IMR-90 (cell line): ENCODE data around the gene ATG10. TPM values are rescaled to one million over a fixed set of nuclear protein-coding genes. Genes with fewer than 3 reads are reported as not detected.

Experiments used
- ATAC-seq: fragments of 200-7000 bp; cut with Tn5 transposase; 2 replicates; pipeline ENCODE4 v1.9.1; 2020; ENCODE audit warnings: low read depth, mild to moderate bottlenecking, moderate library complexity
- BruUV-seq: library from RNA; stranded (reverse); fragments of 400-500 nt; replicated peaks from 2 replicates; lab custom pipeline; 2021; lab: Mats Ljungman, UMichigan
- CTCF ChIA-PET: fragments of 300-600 bp; formaldehyde crosslinking; extraction: SDS; loops from one replicate; lab custom pipeline; 2021; ENCODE audit warnings: antibody characterized with exemption; lab: Yijun Ruan, JAX
- POLR2A ChIA-PET: fragments of 300-600 bp; sonication (Branson Sonifier 250); formaldehyde crosslinking; loops from one replicate; lab custom pipeline; 2022; ENCODE audit warnings: antibody characterized with exemption; ENCODE audit not compliant: unreplicated experiment; lab: Charles Lee
- DNase-seq: peaks from one replicate; pipeline ENCODE4 v3.0.0; 2013
- H2AFZ ChIP-seq: replicated peaks from 2 replicates; pipeline ENCODE3; 2013; ENCODE audit warnings: low read length, mild to moderate bottlenecking; ENCODE audit not compliant: poor library complexity
- H2AK5ac ChIP-seq: 2 replicates; pipeline ENCODE4 v1.6.1; 2013; ENCODE audit warnings: low read depth, low read length, inconsistent platforms
- H2AK9ac ChIP-seq: replicated peaks from 2 replicates; pipeline ENCODE3; 2013; ENCODE audit warnings: mild to moderate bottlenecking, low read depth, low read length, moderate library complexity; ENCODE audit not compliant: poor library complexity
- H2BK120ac ChIP-seq: 2 replicates; pipeline ENCODE4 v1.6.1; 2013; ENCODE audit warnings: low read depth, low read length, inconsistent platforms
- H2BK15ac ChIP-seq: 3 replicates; pipeline ENCODE4 v1.6.1; 2013; ENCODE audit warnings: low read depth, low read length, inconsistent platforms
- H2BK20ac ChIP-seq: 2 replicates; pipeline ENCODE4 v1.6.1; 2013; ENCODE audit warnings: low read depth, mild to moderate bottlenecking, inconsistent platforms, low read length, moderate library complexity
- H2BK5ac ChIP-seq: 2 replicates; pipeline ENCODE4 v1.6.1; 2013; ENCODE audit warnings: mild to moderate bottlenecking, low read depth, low read length, inconsistent platforms; ENCODE audit not compliant: poor library complexity, severe bottlenecking
- H3K14ac ChIP-seq: replicated peaks from 2 replicates; pipeline ENCODE4 v1.6.1; 2013; ENCODE audit warnings: low read depth, low read length, inconsistent platforms
- H3K18ac ChIP-seq: 2 replicates; pipeline ENCODE4 v1.6.1; 2013; ENCODE audit warnings: low read depth, low read length, control low read depth
- H3K23ac ChIP-seq: 2 replicates; pipeline ENCODE4 v1.6.1; 2013; ENCODE audit warnings: low read depth, low read length, inconsistent platforms
- H3K27ac ChIP-seq: 2 replicates; pipeline ENCODE4 v1.5.1; 2013; ENCODE audit warnings: mild to moderate bottlenecking, control low read depth, low read length; ENCODE audit not compliant: insufficient read depth
- H3K27me3 ChIP-seq: 2 replicates; pipeline ENCODE4 v1.6.1; 2013; ENCODE audit warnings: low read length; ENCODE audit not compliant: control insufficient read depth, insufficient read depth
- H3K36me3 ChIP-seq: 2 replicates; pipeline ENCODE4 v1.6.1; 2013; ENCODE audit warnings: low read length, mixed read lengths; ENCODE audit not compliant: control insufficient read depth, insufficient read depth
- H3K4ac ChIP-seq: 2 replicates; pipeline ENCODE4 v1.6.1; 2013; ENCODE audit warnings: low read depth, low read length, inconsistent platforms
- H3K4me1 ChIP-seq: 2 replicates; pipeline ENCODE4 v1.6.1; 2013; ENCODE audit warnings: low read length, mixed read lengths; ENCODE audit not compliant: control insufficient read depth, insufficient read depth
- H3K4me2 ChIP-seq: 2 replicates; pipeline ENCODE4 v1.6.1; 2013; ENCODE audit warnings: low read depth, mild to moderate bottlenecking, control low read depth, low read length, moderate library complexity
- H3K4me3 ChIP-seq: 2 replicates; pipeline ENCODE4 v1.5.1; 2013; ENCODE audit warnings: low read depth, mild to moderate bottlenecking, control low read depth, low read length, moderate library complexity; ENCODE audit not compliant: insufficient read depth
- H3K56ac ChIP-seq: 2 replicates; pipeline ENCODE4 v1.6.1; 2013; ENCODE audit warnings: low read length, inconsistent platforms; ENCODE audit not compliant: insufficient read depth; ENCODE audit errors: extremely low read depth
- H3K79me1 ChIP-seq, 2 experiments: 2 replicates each; pipeline ENCODE4 v1.6.1; 2013; ENCODE audit warnings: low read length in 2 of 2, inconsistent platforms in 1 of 2, low read depth in 1 of 2
- H3K9ac ChIP-seq: 2 replicates; pipeline ENCODE4 v1.6.1; 2013; ENCODE audit warnings: low read depth, low read length, control low read depth
- H3K9me1 ChIP-seq: 2 replicates; pipeline ENCODE4 v1.6.1; 2013; ENCODE audit warnings: low read length, inconsistent platforms; ENCODE audit not compliant: insufficient read depth
- H3K9me3 ChIP-seq: 2 replicates; pipeline ENCODE4 v1.6.1; 2013; ENCODE audit warnings: low read length; ENCODE audit not compliant: control insufficient read depth, insufficient read depth
- H4K20me1 ChIP-seq: 2 replicates; pipeline ENCODE4 v1.6.1; 2013; ENCODE audit warnings: low read length, inconsistent platforms; ENCODE audit not compliant: insufficient read depth
- H4K5ac ChIP-seq: 2 replicates; pipeline ENCODE4 v1.6.1; 2013; ENCODE audit warnings: mild to moderate bottlenecking, low read depth, low read length, control low read depth
- H4K8ac ChIP-seq, 2 experiments: 2 replicates each; pipeline ENCODE4 v1.6.1; 2013; ENCODE audit warnings: low read depth in 2 of 2, low read length in 2 of 2, control low read depth in 1 of 2, inconsistent platforms in 1 of 2
- H4K91ac ChIP-seq: 2 replicates; pipeline ENCODE4 v1.6.1; 2013; ENCODE audit warnings: low read depth, low read length, inconsistent platforms; ENCODE audit not compliant: insufficient read depth
- CHD1 ChIP-seq: IDR thresholded peaks from 2 replicates; pipeline ENCODE4 v1.6.1; 2012; ENCODE audit warnings: low read depth, low read length, improper control_type of control experiment
- FOS ChIP-seq: fragments of 150-350 bp; IDR thresholded peaks from 2 replicates; pipeline ENCODE4 v1.6.1; 2016; ENCODE audit warnings: low read depth, low read length
- MAFK ChIP-seq: IDR thresholded peaks from 2 replicates; pipeline ENCODE4 v1.6.1; 2012; ENCODE audit warnings: low read depth, low read length, improper control_type of control experiment
- MAZ ChIP-seq: IDR thresholded peaks from 2 replicates; pipeline ENCODE4 v1.6.1; 2012; ENCODE audit warnings: low read depth, mild to moderate bottlenecking, low read length, improper control_type of control experiment, moderate library complexity, borderline replicate concordance
- MXI1 ChIP-seq: IDR thresholded peaks from 2 replicates; pipeline ENCODE4 v1.6.1; 2012; ENCODE audit warnings: low read depth, mild to moderate bottlenecking, low read length, moderate library complexity, borderline replicate concordance
- NFE2L2 ChIP-seq: fragments of 150-350 bp; IDR thresholded peaks from 2 replicates; pipeline ENCODE4 v1.6.1; 2016; ENCODE audit warnings: low read depth, mild to moderate bottlenecking, low read length
- POLR2A ChIP-seq: IDR thresholded peaks from 2 replicates; pipeline ENCODE4 v1.6.1; 2012; ENCODE audit warnings: mild to moderate bottlenecking, low read depth, low read length
- RAD21 ChIP-seq: IDR thresholded peaks from 2 replicates; pipeline ENCODE4 v1.6.1; 2012; ENCODE audit warnings: low read length, improper control_type of control experiment
- RFX5 ChIP-seq: IDR thresholded peaks from 2 replicates; pipeline ENCODE4 v1.8.0; 2012; ENCODE audit warnings: low read depth, mild to moderate bottlenecking, low read length, moderate library complexity
- SMC3 ChIP-seq: fragments of 150-350 bp; IDR thresholded peaks from 2 replicates; pipeline ENCODE4 v1.6.1; 2016; ENCODE audit warnings: low read depth, mild to moderate bottlenecking, antibody characterized with exemption, low read length, moderate library complexity
- WGBS, 2 experiments: methylation state at CpG; one replicate each; pipeline versions ENCODE4 v1.1.5 to v1.1.7; 2013; ENCODE audit warnings: missing lambda C conversion rate in 2 of 2; ENCODE audit not compliant: insufficient read length in 1 of 2; ENCODE audit errors: extremely low coverage in 2 of 2; 5-methylcytosine and 5-hydroxymethylcytosine counted together
- dilution Hi-C: fragments of 300-500 bp; cut with HindIII; formaldehyde crosslinking; loops from one replicate; pipeline ENCODE4 v1.14.3; 2018; ENCODE audit warnings: low sequenced_read_pairs; ENCODE audit not compliant: unreplicated experiment
- in situ Hi-C: fragments of 300-500 bp; cut with MboI; formaldehyde crosslinking; loops from 3 replicates; pipeline ENCODE4 v1.14.3; 2019; ENCODE audit warnings: low sequenced_read_pairs, inconsistent platforms, mixed read lengths
- intact Hi-C: fragments of 100-400 bp; cut with micrococcal nuclease; formaldehyde crosslinking; loops from 2 replicates; pipeline ENCODE4 v1.10.0; 2022
- polyA plus RNA-seq, 3 experiments: library from polyadenylated mRNA; depleted of rRNA; stranded (reverse); fragments of >200 nt; gene quantifications; 2 replicates each; pipeline ENCODE4 v1.2.3, GENCODE V29; 2012; ENCODE audit warnings: low replicate concordance in 1 of 3
- total RNA-seq: library from RNA; depleted of rRNA; stranded (reverse); fragments of >200 nt; gene quantifications from 2 replicates; pipeline ENCODE4 v1.2.3, GENCODE V29; 2012
- TF ChIP-seq, protein P1 (sequence below): fragments of 150-350 bp; IDR thresholded peaks from 2 replicates; pipeline ENCODE4 v1.6.1; 2017; ENCODE audit warnings: mild to moderate bottlenecking, antibody characterized with exemption, low read length, low read depth
- TF ChIP-seq, protein P2 (sequence below): fragments of 150-350 bp; IDR thresholded peaks from 2 replicates; pipeline ENCODE4 v1.6.1; 2016; ENCODE audit warnings: low read depth, mild to moderate bottlenecking, low read length, moderate library complexity, borderline replicate concordance

Gene ATG10
- total and polyA plus RNA-seq, 2 of the 4 experiments (the other 2 are of a cell fraction): 3.4 to 8.1 TPM

DNA sequence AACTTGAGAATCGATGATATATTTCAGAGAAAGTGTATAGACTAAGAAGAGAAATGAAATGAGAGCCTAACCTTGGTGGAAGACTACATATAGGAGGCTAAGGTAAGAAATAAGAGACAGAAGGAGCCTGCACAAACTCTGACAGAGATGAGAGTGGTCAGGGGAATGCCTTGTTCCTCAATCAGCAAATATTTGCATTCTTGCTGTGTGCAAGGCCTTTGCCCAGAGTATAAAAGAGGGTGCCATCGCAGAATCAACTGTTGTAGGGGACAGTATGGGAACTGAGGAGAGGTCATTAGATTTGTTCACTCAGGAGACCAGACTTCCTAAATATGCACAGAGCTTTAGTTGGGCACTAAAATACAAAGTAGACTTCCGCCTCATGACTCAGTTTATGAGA, 137.2 kb downstream of the ATG10 start:
- Histone ChIP-seq H4K20me1 (no peaks in the 10 kb centered on the region), H2BK120ac (no peak overlapping the region), H3K9me3 (no peaks in the 10 kb centered on the region), H2AK5ac (no peak overlapping the region), H3K36me3 (no peaks in the 10 kb centered on the region), H3K23ac (no peak overlapping the region), H2BK15ac (no peak overlapping the region), H3K4me1 (no peaks in the 10 kb centered on the region), H3K4ac (no peak overlapping the region), H4K8ac (no peak overlapping the region), H2AK9ac (no peak overlapping the region), H2AFZ (no peak overlapping the region), H3K4me2 (no peak overlapping the region), H4K91ac (no peak overlapping the region), H3K14ac (no peak overlapping the region), H2BK20ac (no peak overlapping the region), H3K9ac (no peak overlapping the region), H4K5ac (no peak overlapping the region), H3K18ac (no peak overlapping the region), H3K79me1 (no peaks in the 10 kb centered on the region), H3K56ac (no peak overlapping the region), H3K4me3 (no peak overlapping the region), H3K9me1 (no peaks in the 10 kb centered on the region), H3K27me3 (no peaks in the 10 kb centered on the region), H3K27ac (no peak overlapping the region), H2BK5ac (no peak overlapping the region)
- TF ChIP-seq MAFK: no peak
- TF ChIP-seq POLR2A: no peak
- no peak for TF ChIP-seq MAZ
- no peak for TF ChIP-seq SMC3
- no peak for TF ChIP-seq MXI1
- TF ChIP-seq NFE2L2: no peak
- TF ChIP-seq, protein P1, sequence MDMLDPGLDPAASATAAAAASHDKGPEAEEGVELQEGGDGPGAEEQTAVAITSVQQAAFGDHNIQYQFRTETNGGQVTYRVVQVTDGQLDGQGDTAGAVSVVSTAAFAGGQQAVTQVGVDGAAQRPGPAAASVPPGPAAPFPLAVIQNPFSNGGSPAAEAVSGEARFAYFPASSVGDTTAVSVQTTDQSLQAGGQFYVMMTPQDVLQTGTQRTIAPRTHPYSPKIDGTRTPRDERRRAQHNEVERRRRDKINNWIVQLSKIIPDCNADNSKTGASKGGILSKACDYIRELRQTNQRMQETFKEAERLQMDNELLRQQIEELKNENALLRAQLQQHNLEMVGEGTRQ: no peak
- no peak for TF ChIP-seq RAD21
- TF ChIP-seq, protein P2, sequence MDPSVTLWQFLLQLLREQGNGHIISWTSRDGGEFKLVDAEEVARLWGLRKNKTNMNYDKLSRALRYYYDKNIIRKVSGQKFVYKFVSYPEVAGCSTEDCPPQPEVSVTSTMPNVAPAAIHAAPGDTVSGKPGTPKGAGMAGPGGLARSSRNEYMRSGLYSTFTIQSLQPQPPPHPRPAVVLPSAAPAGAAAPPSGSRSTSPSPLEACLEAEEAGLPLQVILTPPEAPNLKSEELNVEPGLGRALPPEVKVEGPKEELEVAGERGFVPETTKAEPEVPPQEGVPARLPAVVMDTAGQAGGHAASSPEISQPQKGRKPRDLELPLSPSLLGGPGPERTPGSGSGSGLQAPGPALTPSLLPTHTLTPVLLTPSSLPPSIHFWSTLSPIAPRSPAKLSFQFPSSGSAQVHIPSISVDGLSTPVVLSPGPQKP: no peak
- TF ChIP-seq RFX5: no peak
- TF ChIP-seq CHD1: no peak
- TF ChIP-seq FOS: no peak
- in situ Hi-C loops: no loop called here
- ATAC-seq: no peak; the same call in 1 of the 2 replicates
- ChIA-PET POLR2A (no interaction called here), CTCF (no interaction called here)
- BruUV-seq: no TSS peak
- DNase-seq: no peak
- no CpG with 5 or more reads among the region's 3 CpGs for WGBS, 2 experiments
- dilution Hi-C loops: no loop called here
- intact Hi-C loops: loop anchor here (5.0 kb wide), 1 partner anchor 58 kb away; no protein-coding TSS in a partner anchor
